HG03159 (cell line): ENCODE data around the gene UGT1A5.

ENCODE experiments used
- ATAC-seq: cut with Tn5 transposase; IDR thresholded peaks from one replicate; pipeline ENCODE4 v1.9.1; 2021; ENCODE audit warnings: mild to moderate bottlenecking, moderate library complexity; ENCODE audit not compliant: unreplicated experiment

The UGT1A5 gene

DNA sequence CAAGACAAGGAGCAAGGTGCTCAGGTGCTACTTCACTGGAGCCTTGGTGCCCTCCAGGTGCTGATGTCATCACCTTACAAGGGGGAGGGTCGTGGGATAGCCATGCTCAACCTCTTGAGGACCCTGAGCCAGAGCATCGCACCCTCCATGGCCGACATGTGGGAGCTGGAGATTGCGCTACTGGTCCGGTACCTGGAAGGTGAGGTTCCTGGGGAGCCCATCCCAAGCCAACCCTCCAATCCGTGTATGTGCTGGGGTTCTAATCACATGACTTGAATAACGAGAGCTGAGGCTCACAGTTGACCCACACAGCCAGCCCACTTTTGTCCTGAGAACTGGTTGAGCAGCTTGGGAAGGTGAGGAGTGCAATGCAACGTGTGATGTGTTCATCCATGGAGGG lies 91.3 kb downstream of the UGT1A5 start:
- no peak for ATAC-seq

DNA sequence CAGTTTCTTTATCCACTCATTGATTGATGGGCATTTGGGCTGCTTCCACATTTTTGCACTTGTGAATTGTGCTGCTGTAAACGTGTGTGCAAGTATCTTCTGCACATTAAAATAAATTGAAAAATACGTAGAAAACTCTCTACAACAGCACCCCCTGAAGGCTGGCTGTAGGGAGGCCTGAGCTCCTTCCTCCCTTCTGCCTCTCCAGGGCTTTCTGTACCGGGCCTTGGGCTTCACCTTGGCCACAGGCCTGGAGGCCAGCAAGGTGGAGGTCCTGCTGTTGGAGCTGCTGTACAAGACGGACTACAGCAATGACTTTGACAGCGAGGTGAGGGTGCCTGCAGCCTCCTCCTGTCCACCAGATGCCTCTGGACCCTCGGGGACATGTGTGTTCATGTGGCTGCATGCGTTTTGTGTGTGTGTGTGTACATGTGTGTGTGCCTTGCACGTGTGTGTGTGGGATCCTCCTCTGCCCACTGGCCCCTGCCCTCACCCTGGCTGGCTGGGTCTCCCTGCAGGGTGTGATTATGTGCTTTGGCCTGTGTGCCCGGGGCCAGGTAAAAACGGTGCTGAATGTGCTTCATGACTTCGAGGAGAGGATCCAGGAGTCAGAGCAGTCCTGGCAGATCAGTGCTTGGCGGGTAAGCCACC lies 94.6 kb downstream of the UGT1A5 start:
- ATAC-seq: no peak

DNA sequence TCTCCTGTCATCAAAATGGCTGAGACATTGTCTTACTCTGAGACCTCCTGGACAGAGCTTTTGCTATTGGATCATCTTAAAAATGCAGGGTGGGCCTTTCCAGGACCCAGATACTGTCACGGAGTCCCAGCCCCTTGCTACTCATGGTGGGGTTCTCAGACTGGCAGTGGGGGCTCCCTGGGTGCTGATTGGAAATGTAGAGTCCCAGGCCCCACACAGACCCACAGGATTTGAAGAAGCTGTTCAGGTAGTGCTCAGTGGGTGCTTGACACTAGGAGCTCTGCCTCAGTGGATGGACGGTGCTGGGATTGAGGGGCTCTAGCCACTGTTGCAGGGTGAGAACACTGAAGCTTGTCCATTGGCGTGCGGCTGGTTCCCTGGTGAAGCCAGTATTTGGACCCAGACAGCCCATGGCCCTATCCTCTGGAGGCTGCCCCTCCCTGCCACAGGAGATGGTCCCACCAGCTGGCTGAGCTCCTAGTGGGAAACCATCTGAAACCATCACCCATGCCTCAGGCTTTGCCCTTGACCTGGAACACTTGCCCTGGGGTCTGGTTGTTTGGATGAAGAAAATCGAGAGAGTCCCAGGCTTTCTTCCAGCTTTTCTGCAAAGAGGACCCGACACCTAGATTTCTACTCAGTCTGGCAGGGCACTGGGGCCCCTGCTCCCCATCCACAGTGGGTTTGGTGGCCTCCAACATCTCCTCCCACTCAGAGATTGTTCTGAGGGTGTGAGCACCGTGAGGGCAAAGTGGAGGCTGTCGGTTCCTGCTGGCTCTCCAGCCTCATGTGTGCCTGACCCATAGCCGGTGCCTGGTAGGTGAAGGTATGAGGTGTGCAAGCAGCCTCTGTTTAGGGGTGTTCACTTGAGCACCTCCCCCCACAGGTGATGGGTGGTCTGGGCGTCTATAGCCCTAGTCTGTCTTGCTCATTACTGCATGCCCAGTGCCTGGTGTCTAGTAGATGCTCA lies 95.5 kb downstream of the UGT1A5 start:
- no peak for ATAC-seq

DNA sequence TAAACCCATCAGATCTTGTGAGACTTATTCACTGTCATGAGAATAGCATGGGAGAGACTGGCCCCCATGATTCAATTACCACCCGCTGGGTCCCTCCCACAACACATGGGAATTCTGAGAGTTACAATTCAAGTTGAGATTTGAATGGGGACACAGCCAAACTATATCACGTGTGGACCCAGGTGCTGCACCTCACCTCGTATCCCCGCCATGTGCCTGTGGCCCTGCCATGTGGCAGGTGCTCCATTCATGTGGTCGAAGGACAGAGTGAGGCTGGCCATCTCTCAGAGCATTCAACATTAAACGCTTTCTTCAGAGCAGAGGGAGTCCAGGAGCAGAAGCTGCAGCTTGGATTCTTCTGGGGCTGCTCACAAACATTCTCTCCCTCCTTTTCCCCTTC lies 97.7 kb downstream of the UGT1A5 start:
- ATAC-seq: no peak

DNA sequence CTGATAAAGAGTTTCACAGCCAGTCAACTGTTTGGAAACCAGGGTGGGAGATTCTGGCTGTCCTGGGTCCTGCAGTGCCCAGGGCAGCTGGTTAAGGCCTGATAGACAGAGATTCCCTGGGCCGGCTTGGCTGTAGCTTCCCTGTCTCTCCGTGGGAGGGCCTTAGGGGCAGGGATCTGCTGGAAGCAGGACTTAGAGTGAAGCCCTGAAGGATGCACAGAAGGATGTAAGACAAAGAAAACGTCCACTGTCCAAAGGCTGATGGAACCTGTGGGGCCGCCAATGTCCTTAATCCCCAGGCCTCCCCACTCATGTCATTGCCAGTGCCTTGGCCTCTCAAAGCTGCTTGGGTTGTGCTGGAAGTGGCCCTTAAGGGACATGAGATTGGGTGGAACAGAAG lies 98.4 kb downstream of the UGT1A5 start:
- ATAC-seq: no peak

DNA sequence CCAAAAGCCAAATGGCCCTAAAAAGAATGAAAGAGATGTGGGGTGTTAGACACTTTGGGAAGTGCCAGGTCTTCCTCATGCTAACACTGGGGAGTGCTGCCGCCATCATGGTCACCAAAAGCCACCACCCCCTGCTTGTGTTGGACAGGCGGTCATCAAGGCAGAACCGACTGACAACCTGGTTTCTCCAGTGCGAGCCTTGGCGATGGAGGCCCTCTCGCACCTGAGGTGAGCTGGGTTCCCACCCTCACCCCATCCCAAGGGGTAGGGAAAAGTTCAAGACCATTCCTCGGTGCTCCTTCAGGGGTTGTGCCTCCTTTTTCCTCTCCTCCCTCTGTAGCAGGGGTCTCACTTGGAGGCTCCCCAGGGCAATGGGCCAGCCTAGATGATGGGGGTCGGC lies 99.0 kb downstream of the UGT1A5 start:
- no peak for ATAC-seq

DNA sequence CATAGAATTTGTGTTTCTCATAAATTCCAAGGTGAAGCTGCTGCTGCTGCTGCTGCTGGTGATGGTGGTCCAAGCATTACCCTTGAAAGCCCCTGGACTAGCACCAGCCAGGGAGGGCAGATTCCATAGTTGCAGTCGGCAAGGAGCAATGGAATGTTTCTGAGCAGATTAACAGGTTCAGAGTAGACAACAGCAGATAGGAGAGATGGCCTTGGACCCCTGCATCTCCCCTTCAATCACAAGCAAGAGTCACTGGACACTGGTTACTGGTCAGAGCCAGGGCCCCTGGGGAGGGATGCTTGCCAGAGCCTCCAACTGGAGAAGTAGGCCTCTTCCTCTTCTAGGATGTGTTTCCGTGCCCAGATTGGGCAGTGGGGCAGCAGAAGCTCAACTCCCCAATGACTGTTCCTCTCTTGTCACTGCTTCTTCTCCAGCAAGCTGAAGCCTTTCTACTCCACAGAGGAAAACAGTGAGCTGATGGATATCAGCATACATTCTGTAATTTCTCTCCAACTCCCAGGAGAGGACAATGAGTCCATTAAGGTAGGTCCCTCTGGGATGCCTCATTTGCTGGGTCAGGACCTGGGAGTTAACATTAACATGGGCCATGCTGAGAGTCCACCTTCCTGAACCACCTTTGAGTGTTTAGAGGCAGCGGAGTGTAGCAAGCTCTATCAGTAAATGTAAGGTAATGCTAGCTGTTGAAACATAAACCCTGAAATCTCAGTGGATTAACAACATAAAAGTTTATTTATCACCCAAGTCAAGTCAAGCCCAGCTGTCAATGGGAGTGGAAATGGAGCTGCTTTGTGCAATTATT lies 100.7 kb downstream of the UGT1A5 start:
- no peak for ATAC-seq

DNA sequence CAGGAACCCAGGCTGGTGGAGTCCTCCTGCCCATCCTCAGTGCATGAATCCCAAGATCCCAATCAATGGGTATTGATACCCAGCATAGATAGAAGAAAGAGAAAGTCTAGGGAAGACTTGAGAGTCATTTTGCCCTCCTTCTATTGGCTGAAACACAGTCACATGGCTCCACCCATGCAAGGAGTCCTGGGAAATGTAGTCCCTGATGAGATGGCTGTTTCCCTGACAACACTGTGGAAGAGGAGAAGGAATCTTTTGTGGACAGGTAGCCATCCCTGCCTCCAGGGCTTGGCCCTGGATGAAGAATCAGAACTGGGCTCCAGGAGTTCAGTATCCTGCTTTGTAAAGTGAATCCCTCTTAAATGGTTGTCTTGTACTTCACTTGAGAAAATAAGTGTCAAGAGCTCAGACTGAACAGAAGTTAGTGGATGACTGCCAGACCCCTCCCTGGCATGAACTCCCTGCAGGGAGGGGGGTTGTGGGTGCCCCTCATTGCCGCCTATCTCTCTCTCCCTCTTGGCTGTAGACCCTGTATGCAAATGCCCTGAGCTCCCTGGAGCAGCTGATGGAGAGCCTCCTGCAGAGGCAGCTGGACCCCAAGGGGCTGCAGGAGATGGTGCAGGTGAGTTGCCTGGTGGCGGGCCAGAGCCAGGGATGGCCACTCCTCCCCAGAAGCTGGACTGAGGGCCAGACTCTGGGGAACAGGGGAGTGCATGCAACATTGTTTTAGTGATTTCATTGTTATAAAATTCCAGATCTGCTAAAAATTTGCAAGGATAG lies 101.5 kb downstream of the UGT1A5 start:
- ATAC-seq: no peak

DNA sequence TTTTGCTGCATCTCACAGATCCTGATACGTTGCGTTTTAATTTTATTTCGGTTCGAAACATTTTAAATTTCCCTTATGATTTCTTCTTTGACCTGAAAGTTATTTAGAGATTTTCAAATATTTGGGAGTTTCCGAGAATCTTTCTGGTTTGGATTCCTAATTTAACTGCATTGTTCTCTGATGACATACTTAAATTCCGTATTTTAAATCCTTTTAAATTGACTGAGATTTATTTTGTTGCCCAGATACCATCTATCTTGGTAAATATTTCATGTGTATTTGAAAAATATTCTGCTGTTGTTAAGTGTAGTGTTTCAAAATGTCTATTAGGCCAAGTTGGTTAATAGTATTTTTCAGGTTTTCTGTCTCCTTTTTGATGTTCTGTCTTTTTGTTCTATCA lies 103.2 kb downstream of the UGT1A5 start:
- ATAC-seq: no peak

DNA sequence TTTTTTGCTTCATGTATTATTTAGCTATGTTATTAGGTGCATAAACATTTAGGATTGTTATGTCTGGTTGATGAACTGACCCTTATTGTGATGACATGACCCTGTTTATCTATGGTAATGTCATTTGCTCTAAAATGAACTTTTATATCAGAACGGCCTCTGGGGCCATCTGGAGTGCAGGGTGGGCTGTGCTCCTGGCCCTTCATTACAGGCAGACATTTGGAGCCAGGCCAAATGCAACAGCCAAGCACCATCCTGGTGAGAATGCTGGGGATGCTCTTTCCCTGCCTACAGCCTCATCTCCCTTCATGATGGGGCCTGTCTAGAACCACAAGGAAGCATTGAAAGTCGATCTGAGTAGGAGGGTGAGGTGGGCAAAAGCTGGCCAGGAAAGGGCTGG lies 103.6 kb downstream of the UGT1A5 start:
- no peak for ATAC-seq

DNA sequence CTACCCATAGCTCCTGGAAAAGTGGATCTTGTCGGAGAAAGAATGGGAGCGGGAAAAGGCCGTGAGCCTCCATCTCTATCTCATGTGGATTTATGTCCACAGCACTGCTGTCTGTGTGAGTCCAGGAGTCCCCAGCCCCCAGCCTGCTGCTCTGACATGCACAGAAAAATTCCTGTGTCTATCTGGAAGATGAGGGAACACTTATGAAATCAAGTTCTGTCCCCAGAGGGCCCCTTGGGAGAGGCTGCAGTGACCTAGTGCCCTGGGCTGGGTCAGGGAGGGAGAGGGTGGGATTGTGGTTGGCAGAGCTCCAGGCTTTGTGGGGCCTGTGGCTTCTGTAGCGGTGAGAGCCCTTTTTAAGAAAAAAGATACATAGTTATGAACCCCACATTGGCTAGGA lies 104.1 kb downstream of the UGT1A5 start:
- no peak for ATAC-seq

DNA sequence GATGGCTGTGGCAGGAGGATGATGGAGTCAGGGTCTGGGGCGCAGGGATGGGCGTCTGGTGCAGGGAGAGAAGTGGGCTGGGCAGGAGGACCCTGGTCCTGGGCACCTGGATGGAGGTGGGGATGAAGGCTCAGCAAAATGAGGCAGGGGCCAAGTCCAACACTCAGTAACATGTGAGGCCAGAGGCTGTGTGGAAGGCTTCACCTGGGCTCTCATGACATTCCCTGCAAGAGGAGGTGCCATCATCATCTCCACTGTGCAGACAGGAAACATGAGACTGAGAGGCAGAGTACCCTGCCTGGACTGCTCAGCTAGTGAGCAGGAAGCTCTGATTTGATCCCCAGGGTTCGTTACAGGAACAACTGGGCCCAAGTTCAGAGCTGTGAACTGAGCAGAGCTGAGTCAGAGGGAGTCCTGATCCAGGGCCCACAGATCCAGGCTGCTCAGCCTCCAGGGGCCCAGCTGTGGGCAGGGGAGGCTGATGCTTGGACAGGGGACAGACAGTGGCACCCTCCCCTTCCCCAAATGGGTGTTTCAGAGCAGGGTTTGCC lies 104.7 kb downstream of the UGT1A5 start:
- no peak for ATAC-seq

DNA sequence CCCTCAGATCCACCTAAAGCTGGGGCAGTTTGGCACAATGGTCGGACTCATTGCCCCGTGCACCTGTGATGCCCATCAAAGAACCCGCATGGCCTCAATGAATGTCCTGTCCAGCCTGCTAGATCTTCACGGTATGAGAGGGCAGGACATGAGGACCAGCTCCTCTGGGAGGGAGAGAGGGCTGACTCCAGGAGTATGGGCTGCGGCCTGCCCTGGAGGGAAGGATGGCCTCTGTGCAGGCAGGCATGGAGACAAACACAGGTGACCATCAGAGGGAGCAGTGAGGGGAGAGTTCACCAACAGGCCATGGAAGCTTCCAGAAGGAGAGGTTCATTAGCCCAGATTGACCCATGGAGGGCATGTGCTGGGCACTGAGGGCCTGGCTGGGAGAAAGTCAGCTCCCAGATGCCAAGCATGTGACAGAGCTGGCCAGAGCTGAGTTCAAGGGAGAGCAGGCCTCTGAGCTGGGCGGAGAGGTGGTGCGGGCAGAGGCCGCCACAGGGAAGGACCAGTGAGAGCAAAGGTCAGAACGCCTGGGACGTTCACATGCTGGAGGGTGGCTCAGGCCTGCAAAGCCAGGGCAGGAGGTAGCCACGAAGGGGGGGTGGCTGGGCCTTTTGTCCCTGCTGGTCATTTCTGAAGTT lies 105.4 kb downstream of the UGT1A5 start:
- no peak for ATAC-seq

DNA sequence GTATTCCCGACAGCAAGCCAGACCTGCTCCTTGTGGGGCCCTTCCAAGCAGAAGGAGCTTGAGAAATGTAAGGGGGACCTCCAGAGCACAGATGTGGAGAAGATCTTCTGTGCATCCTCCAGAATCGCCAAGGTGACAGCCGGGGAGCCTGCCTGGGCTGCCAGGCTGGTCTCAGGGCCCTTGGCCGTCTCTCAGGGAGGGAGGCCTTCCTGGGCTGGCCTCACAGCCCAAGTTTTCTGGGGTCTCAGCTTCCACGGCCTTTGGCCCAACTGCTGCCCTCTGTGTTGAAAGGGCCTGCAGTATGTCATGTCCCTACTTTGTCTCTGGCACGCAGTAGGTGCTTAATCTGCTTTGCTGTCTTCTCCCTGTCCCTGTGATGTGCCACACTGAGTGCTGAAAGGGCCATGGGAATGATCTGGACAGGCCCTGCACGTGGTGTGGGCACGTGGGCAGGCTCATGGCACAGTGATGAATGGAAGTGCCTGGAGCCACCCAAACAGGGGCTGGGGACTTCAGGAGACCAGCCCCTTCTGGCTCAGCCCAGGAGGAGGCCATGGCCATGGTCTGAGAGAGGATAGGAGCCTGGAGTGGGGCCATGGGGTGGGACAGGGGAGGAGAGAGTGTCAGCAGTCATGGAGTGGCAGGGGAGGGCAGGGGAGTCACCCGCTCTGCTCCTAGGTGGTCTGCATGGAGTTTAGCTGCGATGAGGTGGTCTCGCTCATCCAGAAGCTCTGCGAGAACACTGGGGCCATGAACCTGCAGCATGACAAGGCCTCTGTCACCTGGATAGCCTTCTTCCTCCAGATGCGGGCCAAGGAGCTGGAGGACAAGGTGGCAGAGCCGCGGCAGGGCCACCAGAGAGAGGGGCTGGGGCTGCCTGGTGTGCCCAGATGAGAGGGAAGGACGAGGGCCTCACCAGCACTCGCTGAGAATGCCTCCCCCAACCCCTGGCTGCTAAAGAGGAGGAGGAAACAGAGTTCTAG lies 106.2 kb downstream of the UGT1A5 start:
- no peak for ATAC-seq

DNA sequence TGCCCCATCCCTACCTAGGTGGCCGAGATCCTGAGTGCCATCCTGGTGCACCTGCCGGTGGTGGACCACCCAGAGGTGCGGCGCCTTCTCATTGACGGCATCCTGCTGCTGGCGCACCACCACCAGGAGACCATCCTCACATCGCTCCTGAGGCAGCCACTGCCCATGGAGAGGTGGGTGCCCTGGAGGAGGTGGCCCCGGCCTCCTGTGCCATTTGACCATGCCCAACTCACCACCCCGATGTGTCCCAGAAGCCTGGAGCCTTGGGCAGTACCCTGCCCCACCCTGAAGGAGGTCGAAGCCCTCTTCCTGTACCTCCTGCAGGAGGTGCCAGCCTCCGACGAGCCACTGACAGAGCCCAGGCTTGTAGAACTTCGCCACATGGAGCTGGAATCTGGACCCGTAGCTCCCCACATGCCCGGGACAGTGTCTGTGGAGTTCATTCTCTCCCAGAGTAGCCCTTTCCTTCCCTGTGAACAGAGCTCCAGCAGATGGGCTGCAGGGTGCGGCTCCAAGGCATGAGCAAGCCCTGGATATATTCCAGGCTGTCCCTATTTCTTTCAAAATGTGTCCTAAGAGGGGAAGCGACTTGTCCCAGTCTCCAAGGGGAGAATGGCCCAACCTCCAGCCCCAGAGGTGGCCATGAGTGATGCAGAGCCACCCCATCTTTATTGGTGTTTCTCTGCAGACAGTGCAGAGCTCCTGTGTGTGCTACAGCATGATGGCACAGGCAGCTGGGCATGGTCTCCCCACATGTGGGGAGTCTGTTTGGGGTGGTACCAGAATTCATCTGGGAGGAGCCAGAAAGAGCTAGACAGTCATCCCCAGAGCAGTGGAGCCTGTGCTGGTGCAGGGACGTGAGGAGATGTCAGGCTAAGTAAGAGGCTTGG lies 107.4 kb downstream of the UGT1A5 start:
- ATAC-seq: no peak

DNA sequence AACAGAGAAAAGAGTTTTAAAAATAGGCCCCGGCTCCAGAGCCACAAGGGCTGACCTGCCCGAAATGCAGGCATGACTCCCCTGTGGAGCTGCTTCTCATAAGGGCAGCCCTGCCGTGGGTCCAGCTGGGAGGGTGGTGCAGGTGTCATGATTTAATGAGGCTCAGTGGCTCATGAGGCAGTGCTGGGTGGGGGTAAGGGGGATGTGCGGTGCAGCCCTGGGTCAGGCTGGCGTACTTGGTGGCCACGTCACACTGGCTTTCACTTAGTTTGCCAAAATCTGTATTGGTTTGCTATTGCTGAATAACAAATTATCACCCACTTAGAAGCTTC lies 108.0 kb downstream of the UGT1A5 start:
- no peak for ATAC-seq

DNA sequence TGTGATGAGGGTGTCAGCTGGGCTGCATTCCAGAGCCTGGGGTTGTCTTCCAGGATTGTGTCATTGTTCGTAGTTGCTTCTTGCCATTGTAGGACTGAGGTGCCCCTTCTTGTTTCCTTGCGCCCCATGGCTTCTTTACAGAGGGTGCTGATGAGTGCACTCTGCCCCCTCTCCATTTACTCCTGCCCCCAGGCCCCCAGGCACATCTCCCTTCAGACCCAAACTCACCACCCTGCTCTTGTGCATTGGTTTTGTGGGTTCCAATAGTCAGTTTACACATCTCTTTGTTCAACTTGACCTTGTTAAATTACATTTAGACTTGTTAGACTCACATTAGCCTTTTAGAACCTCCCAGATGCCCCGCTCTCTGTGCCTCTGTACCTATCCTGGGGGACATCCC lies 108.5 kb downstream of the UGT1A5 start:
- ATAC-seq: no peak

DNA sequence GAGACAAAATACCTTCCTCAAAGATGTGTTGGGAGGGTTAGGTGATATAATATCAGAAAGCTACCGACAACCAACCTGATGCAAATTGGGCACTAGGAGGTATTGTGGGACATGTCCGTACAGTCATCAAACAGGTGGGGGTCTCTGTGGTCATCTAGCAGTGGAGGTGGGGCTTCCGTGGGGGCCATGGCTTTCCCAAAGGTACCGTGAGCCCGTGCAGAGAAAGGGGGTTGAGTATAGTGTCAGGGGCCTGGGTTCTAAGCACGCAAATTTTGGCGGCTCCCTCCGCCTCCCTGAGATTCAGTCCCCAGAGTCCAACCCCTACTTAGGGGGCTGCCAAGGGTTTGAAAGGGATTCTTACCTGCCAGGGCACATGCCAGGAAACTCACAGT lies 109.0 kb downstream of the UGT1A5 start:
- no peak for ATAC-seq
